Activated CD4-positive, alpha-beta T cell treated with anti-CD3 and anti-CD28 coated beads for 36 hours (primary cell): ENCODE data around the gene SIT1. TPM values are rescaled to one million over a fixed set of nuclear protein-coding genes. Genes with fewer than 3 reads are reported as not detected.

Experiments
- ATAC-seq: fragments of 200-7000 bp; cut with Tn5 transposase; one replicate; pipeline ENCODE4 v1.10.0; 2021; ENCODE audit warnings: mild to moderate bottlenecking, moderate library complexity
- CTCF ChIA-PET: fragments of 350-600 bp; sonication (Branson Sonifier 250); formaldehyde crosslinking; loops from one replicate; lab custom pipeline; 2021; ENCODE audit warnings: antibody characterized with exemption; lab: Charles Lee
- POLR2A ChIA-PET: fragments of 350-600 bp; sonication (Branson Sonifier 250); formaldehyde crosslinking; loops from one replicate; lab custom pipeline; 2021; ENCODE audit warnings: antibody characterized with exemption, inconsistent platforms; lab: Charles Lee
- DNase-seq: peaks from one replicate; pipeline ENCODE4 v3.0.0-alpha.2; 2020
- H3K27ac Mint-ChIP-seq: one replicate; pipeline ENCODE4 v1.8.0; 2021; ENCODE audit warnings: mixed read lengths
- H3K27me3 Mint-ChIP-seq: one replicate; pipeline ENCODE4 v1.8.0; 2021; ENCODE audit warnings: mixed read lengths
- H3K36me3 Mint-ChIP-seq: one replicate; pipeline ENCODE4 v1.8.0; 2021; ENCODE audit warnings: low read depth, mixed read lengths
- H3K4me1 Mint-ChIP-seq: one replicate; pipeline ENCODE4 v1.8.0; 2021; ENCODE audit warnings: mixed read lengths
- H3K4me3 Mint-ChIP-seq: one replicate; pipeline ENCODE4 v1.8.0; 2021; ENCODE audit warnings: mild to moderate bottlenecking, moderate library complexity, mixed read lengths
- H3K9me3 Mint-ChIP-seq: one replicate; pipeline ENCODE4 v1.8.0; 2021; ENCODE audit warnings: low read depth, mixed read lengths
- intact Hi-C, 2 experiments: fragments of 100-400 bp; cut with DNase I in 1 of 2; cut with micrococcal nuclease in 1 of 2; formaldehyde crosslinking; loops; one replicate each; pipeline versions ENCODE4 v1.14.2 to v1.15.1; 2022 to 2024; cut with DNase I, micrococcal nuclease
- total RNA-seq, 2 experiments: library from RNA; stranded (reverse); gene quantifications; one replicate each; pipeline ENCODE4 v1.2.3, GENCODE V29; 2021

The SIT1 gene, protein sequence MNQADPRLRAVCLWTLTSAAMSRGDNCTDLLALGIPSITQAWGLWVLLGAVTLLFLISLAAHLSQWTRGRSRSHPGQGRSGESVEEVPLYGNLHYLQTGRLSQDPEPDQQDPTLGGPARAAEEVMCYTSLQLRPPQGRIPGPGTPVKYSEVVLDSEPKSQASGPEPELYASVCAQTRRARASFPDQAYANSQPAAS
- 10 to 100 TPM; 76.5 to 80.9 TPM for total RNA-seq

GRCh38 chr9:35650341-35651158, at the start of gene SIT1:
SIT1 (minus strand) TSS chr9:35650931; CDS start chr9:35650853, 78 bp downstream.
- ATAC-seq (peak; percentile 25), DNase-seq (peak; percentile 75)
- no peaks in the 10 kb centered on the region for H3K9me3 Mint-ChIP-seq
- H3K27me3 Mint-ChIP-seq, result no peaks in the 10 kb centered on the region
- CTCF ChIA-PET, result interaction anchor here (0.7 to 7.2 kb wide), 6 partner anchors 8 to 409 kb away, joined by 3 to 89 read pairs (median 4); partner anchors contain the start of genes CCDC107 and RMRP
- H3K4me3 Mint-ChIP-seq, result peak within 1 kb of the TSS; percentile 82
- POLR2A ChIA-PET, result interaction anchor here (0.7 to 1.5 kb wide), 2 partner anchors 14 to 99 kb away, joined by 5 to 7 read pairs; partner anchors contain the start of gene ARHGEF39
- intact Hi-C loops, result loop anchor here in 1 of 2 experiments (10.0 kb wide), 1 partner anchor 384 kb away; the partner anchor contains the start of gene RECK
- peaks cover 46% of the 10 kb centered on the region for H3K4me1 Mint-ChIP-seq
- peaks cover 11% of the 10 kb centered on the region for H3K36me3 Mint-ChIP-seq
- peak within 1 kb of the TSS; percentile 97 for H3K27ac Mint-ChIP-seq

GRCh38 chr9:35700031-35700430, 49.3 kb upstream of the SIT1 start:
- peaks cover 1% of the 10 kb centered on the region for H3K4me1 Mint-ChIP-seq
- intact Hi-C loops, result no loop called here
- peaks cover 40% of the 10 kb centered on the region for H3K36me3 Mint-ChIP-seq
- no peak overlapping the region for H3K4me3 Mint-ChIP-seq
- no peaks in the 10 kb centered on the region for H3K9me3 Mint-ChIP-seq
- no peak overlapping the region for H3K27ac Mint-ChIP-seq
- ChIA-PET POLR2A (no interaction called here), CTCF (interaction anchor here (0.9 to 1.4 kb wide), 2 partner anchors 12 to 96 kb away, joined by 3 read pairs; no protein-coding TSS in a partner anchor)
- no peaks in the 10 kb centered on the region for H3K27me3 Mint-ChIP-seq
- ATAC-seq (no peak), DNase-seq (no peak)

GRCh38 chr9:35698231-35698630, 47.5 kb upstream of the SIT1 start:
- H3K36me3 Mint-ChIP-seq, result peaks cover 27% of the 10 kb centered on the region
- ChIA-PET POLR2A (no interaction called here), CTCF (interaction anchor here (0.6 to 5.7 kb wide), 6 partner anchors 10 to 190 kb away, joined by 3 to 68 read pairs (median 4); partner anchors contain the start of genes CA9, CREB3 and TLN1)
- no peak overlapping the region for H3K4me3 Mint-ChIP-seq
- H3K9me3 Mint-ChIP-seq, result no peaks in the 10 kb centered on the region
- ATAC-seq (no peak), DNase-seq (no peak)
- H3K27me3 Mint-ChIP-seq, result no peaks in the 10 kb centered on the region
- intact Hi-C loops, result loop anchor here in 1 of 2 experiments (5.0 kb wide), 1 partner anchor 41 kb away; the partner anchor contains the start of genes CCDC107 and RMRP
- no peak overlapping the region for H3K27ac Mint-ChIP-seq
- peaks cover 1% of the 10 kb centered on the region for H3K4me1 Mint-ChIP-seq

DNA sequence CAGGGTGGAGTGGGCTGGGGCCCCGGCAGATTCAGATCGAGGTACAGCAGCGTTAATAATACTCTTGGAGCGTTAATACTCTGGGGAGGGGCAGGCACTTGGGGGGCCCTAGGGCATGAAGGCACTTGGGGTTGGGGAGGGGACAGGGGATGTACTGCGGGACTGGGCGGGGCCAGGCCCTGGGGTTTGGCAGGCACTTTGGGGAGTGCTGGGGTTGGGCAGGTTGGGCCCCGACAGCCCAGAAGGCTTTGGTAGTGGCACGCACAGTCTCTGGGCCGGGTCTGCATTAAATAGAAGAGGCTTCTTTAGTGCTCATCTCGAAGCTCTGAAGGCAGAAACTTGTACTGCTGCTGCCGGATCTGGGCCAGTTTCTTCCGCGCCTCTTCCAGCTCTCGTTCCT, 46.8 kb upstream of the SIT1 start:
- no peak for DNase-seq
- no peak for ATAC-seq
- intact Hi-C loops, result loop anchor here in 1 of 2 experiments (5.0 kb wide), 1 partner anchor 40 kb away; the partner anchor contains the start of genes CCDC107 and RMRP
- Mint-ChIP-seq H3K27me3 (no peaks in the 10 kb centered on the region), H3K9me3 (no peaks in the 10 kb centered on the region), H3K4me1 (peaks cover 1% of the 10 kb centered on the region), H3K27ac (no peak overlapping the region), H3K36me3 (peaks cover 22% of the 10 kb centered on the region), H3K4me3 (no peak overlapping the region)
- ChIA-PET POLR2A (interaction anchor here (0.6 kb wide), 1 partner anchor 98 kb away, joined by 3 read pairs; no protein-coding TSS in a partner anchor), CTCF (interaction anchor here (0.6 to 5.7 kb wide), 19 partner anchors 8 to 219 kb away, joined by 3 to 68 read pairs (median 6); partner anchors contain the start of genes CCDC107, CREB3, GBA2 and RGP1)

- POLR2A ChIA-PET, result interaction anchor here (0.9 to 1.2 kb wide), 3 partner anchors 8 to 12 kb away, joined by 3 to 4 read pairs (median 3); no protein-coding TSS in a partner anchor
- peaks cover 1% of the 10 kb centered on the region for H3K4me1 Mint-ChIP-seq
- H3K27me3 Mint-ChIP-seq, result no peaks in the 10 kb centered on the region
- H3K27ac Mint-ChIP-seq, result no peak overlapping the region
- no peak overlapping the region for H3K4me3 Mint-ChIP-seq
- CTCF ChIA-PET, result interaction anchor here (0.6 to 5.7 kb wide), 49 partner anchors 8 to 1266 kb away, joined by 3 to 68 read pairs (median 4); partner anchors contain the start of genes ARHGEF39, CCDC107, CREB3 and GBA2
- H3K36me3 Mint-ChIP-seq, result peaks cover 22% of the 10 kb centered on the region
- intact Hi-C loops, result loop anchor here (1.0 to 5.0 kb wide), 2 partner anchors 38 to 39 kb away; partner anchors contain the start of genes CCDC107 (in 2 of the 2) and RMRP (in 2 of the 2)
- H3K9me3 Mint-ChIP-seq, result no peaks in the 10 kb centered on the region
- DNase-seq, result peak; percentile 73
- peak; percentile 90 for ATAC-seq
Observed at GRCh38 chr9:35696520-35697215, 45.9 kb upstream of the SIT1 start.

DNA sequence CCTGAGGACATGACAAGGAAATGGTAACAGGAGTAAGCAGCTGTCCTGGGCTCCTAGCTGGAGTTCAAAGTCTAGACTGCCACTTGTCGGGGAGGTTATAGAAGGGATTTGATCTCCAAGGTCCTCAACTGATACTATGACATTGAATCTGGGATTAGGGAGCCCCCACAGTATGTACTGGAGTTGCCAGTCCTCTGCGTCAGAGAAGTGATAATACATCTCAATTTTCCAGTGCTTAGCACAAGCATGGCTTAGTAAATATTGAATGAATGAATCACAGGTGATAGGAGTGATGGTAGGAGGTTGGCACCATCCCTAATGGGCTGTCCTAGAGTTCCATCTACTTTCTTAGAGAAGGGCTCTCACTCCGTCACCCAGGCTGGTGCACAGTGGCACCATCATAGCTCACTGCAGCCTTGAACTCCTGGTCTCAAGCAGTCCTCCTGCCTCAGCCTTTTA, 45.2 kb upstream of the SIT1 start:
- ATAC-seq (no peak), DNase-seq (no peak)
- peaks cover 6% of the 10 kb centered on the region for H3K4me1 Mint-ChIP-seq
- H3K27ac Mint-ChIP-seq, result no peak overlapping the region
- intact Hi-C loops, result loop anchor here (1.0 to 5.0 kb wide), 2 partner anchors 38 to 39 kb away; partner anchors contain the start of genes CCDC107 (in 2 of the 2) and RMRP (in 2 of the 2)
- CTCF ChIA-PET, result interaction anchor here (0.7 to 5.7 kb wide), 34 partner anchors 9 to 492 kb away, joined by 3 to 68 read pairs (median 6); partner anchors contain the start of genes ARHGEF39, CCDC107, CREB3 and RMRP
- H3K4me3 Mint-ChIP-seq, result no peak overlapping the region
- H3K36me3 Mint-ChIP-seq, result peaks cover 22% of the 10 kb centered on the region
- H3K9me3 Mint-ChIP-seq, result no peaks in the 10 kb centered on the region
- POLR2A ChIA-PET, result interaction anchor here (0.9 to 1.2 kb wide), 3 partner anchors 8 to 13 kb away, joined by 3 to 4 read pairs (median 3); no protein-coding TSS in a partner anchor
- H3K27me3 Mint-ChIP-seq, result no peaks in the 10 kb centered on the region

DNA sequence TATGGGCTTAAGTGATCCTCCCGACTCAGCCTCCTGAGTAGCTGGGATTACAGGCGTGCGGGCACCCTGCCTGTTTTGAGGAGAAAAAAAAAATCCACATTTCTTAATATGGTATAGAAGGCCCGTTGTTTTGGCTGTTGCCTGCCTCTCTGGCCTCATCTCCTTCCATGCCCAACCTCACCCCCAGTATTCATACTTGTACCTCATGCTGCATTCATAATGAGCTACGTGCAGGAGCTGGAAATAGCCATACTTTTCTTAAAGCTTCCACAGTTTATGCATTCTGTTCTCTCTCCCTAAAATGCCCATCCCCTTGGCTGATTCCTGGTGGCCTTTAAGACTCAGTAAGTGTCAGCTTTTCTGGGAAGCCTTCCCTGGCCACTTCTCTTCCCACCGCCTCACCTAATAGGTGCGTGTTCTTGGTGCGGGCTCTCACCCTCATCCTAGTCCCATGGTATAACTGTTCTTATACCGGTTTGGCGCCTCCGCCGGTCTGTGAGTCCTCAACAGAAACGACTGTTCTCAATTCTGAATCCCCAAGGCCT, 41.1 kb upstream of the SIT1 start:
- Mint-ChIP-seq H3K4me1 (peaks cover 25% of the 10 kb centered on the region), H3K4me3 (peak overlapping the region; percentile 71), H3K27me3 (no peaks in the 10 kb centered on the region), H3K9me3 (no peaks in the 10 kb centered on the region), H3K27ac (no peak overlapping the region), H3K36me3 (peaks cover 10% of the 10 kb centered on the region)
- intact Hi-C loops, result loop anchor here in 1 of 2 experiments (2.0 kb wide), 1 partner anchor 41 kb away; the partner anchor contains the start of genes CREB3 and TLN1
- ChIA-PET CTCF (interaction anchor here (1.2 to 2.5 kb wide), 6 partner anchors 22 to 80 kb away, joined by 3 to 7 read pairs (median 4); no protein-coding TSS in a partner anchor), POLR2A (interaction anchor here (0.7 kb wide), 1 partner anchor 27 kb away, joined by 9 read pairs; the partner anchor contains the start of gene ARHGEF39)
- DNase-seq (no peak), ATAC-seq (no peak)

DNA sequence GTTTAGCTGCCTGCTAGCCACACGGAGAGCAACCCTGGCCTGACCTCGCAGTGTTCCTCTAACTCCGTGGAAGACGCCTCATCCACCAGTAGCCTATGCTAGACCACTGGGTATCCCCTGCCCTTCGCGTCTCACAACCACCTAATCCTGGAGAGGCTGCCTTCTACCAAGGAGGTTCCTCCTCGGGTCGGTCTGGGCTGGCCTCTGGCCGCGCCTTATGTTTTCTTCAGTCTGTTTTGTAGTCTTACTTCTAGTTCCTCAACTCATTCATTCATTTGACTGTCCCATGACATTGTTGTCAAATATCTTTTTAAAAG, 40.6 kb upstream of the SIT1 start:
- POLR2A ChIA-PET, result interaction anchor here (0.6 kb wide), 1 partner anchor 88 kb away, joined by 3 read pairs; no protein-coding TSS in a partner anchor
- intact Hi-C loops, result loop anchor here in 1 of 2 experiments (2.0 kb wide), 1 partner anchor 42 kb away; the partner anchor contains the start of genes CREB3 and TLN1
- H3K4me3 Mint-ChIP-seq, result peak overlapping the region; percentile 71
- no peaks in the 10 kb centered on the region for H3K27me3 Mint-ChIP-seq
- peaks cover 6% of the 10 kb centered on the region for H3K36me3 Mint-ChIP-seq
- H3K27ac Mint-ChIP-seq, result peak overlapping the region; percentile 47
- DNase-seq (no peak), ATAC-seq (no peak)
- CTCF ChIA-PET, result interaction anchor here (1.1 to 1.9 kb wide), 4 partner anchors 21 to 80 kb away, joined by 3 to 6 read pairs (median 4); no protein-coding TSS in a partner anchor
- H3K9me3 Mint-ChIP-seq, result no peaks in the 10 kb centered on the region
- peaks cover 23% of the 10 kb centered on the region for H3K4me1 Mint-ChIP-seq

DNA sequence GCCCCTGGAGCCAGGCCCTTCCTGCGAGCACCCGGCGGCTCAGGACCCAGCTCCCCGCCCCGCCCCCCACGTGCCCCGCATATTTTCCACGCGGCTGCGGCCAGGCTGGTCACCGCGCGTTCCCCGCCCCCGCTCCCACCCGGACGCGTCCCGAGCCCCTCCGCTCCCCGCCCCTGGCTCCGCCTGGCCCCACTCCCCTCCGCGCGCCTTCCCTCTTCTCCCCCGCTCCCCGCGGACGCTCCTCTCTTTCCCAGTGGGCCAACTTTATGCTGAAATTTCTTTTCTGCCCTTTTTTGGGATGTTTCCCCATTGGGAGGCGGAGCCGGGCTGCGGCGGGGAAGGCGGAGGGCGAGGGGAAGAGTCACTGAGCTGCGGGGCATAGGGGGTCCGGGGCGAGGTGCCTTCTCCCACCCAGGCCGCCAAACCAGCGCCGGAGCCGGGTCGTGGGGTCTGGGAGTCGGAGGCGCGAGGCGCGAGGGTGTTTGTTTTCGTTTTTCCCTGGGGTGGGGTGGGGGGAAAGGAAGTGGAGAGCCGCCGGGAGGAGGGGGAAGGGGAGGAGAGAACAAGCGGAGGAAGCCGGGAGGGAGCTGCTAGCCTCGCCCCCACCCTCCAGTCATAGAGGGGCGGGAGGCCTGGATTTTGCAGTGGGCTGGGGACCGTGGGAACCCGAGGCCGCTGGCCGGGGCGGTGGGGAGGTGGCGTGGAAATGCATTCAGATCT, 40.0 kb upstream of the SIT1 start:
- CTCF ChIA-PET, result interaction anchor here (1.1 to 1.9 kb wide), 4 partner anchors 21 to 79 kb away, joined by 3 to 6 read pairs (median 4); no protein-coding TSS in a partner anchor
- Mint-ChIP-seq H3K36me3 (peaks cover 1% of the 10 kb centered on the region), H3K27me3 (no peaks in the 10 kb centered on the region), H3K4me3 (peak overlapping the region; percentile 71), H3K9me3 (no peaks in the 10 kb centered on the region), H3K4me1 (peaks cover 23% of the 10 kb centered on the region), H3K27ac (peak overlapping the region; percentile 47)
- peak; percentile 56 for DNase-seq
- POLR2A ChIA-PET, result interaction anchor here (0.6 to 1.1 kb wide), 3 partner anchors 41 to 87 kb away, joined by 3 read pairs; no protein-coding TSS in a partner anchor
- no peak for ATAC-seq
- intact Hi-C loops, result loop anchor here in 1 of 2 experiments (2.0 kb wide), 1 partner anchor 42 kb away; the partner anchor contains the start of genes CREB3 and TLN1
